Fibroblast of mammary gland (primary cell): ENCODE results near the gene ALAD.

Experiments
- DNase-seq: peaks from one replicate; pipeline ENCODE4 v3.0.0-alpha.2; 2010; ENCODE audit warnings: low read depth
- H3K4me3 ChIP-seq: 2 replicates; pipeline ENCODE4 v1.5.1; 2011; ENCODE audit warnings: low read depth, mild to moderate bottlenecking, low read length, moderate library complexity; ENCODE audit not compliant: control insufficient read depth
- TF ChIP-seq, protein P1 (sequence below): conservative IDR thresholded peaks from 2 replicates; pipeline ENCODE4 v1.5.1; 2011; ENCODE audit warnings: low read depth, low read length, inconsistent platforms; ENCODE audit not compliant: control insufficient read depth, insufficient read depth

The ALAD gene

DNA sequence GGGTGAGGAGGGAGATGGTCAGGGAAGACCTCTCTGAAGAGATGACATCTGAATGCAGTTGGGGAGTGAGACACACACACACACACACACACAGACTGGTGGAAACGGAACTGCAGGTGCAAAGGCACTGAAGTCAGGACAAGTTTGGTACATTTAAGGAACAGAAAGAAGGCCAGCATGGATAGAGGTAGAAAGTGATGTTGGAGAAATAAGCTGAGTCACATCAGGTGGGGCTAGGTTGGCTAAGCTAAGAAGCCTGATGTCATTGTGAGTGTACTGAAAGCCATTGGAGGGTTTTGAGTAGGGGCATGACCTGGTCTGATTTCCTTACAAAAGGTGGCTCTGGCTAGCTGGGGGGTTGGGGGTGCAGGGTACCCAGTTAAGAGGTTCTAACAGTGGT lies 48.7 kb downstream of the ALAD start:
- TF ChIP-seq, protein P1, sequence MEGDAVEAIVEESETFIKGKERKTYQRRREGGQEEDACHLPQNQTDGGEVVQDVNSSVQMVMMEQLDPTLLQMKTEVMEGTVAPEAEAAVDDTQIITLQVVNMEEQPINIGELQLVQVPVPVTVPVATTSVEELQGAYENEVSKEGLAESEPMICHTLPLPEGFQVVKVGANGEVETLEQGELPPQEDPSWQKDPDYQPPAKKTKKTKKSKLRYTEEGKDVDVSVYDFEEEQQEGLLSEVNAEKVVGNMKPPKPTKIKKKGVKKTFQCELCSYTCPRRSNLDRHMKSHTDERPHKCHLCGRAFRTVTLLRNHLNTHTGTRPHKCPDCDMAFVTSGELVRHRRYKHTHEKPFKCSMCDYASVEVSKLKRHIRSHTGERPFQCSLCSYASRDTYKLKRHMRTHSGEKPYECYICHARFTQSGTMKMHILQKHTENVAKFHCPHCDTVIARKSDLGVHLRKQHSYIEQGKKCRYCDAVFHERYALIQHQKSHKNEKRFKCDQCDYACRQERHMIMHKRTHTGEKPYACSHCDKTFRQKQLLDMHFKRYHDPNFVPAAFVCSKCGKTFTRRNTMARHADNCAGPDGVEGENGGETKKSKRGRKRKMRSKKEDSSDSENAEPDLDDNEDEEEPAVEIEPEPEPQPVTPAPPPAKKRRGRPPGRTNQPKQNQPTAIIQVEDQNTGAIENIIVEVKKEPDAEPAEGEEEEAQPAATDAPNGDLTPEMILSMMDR, result no peak
- no peak overlapping the region for H3K4me3 ChIP-seq
- DNase-seq, result no peak

DNA sequence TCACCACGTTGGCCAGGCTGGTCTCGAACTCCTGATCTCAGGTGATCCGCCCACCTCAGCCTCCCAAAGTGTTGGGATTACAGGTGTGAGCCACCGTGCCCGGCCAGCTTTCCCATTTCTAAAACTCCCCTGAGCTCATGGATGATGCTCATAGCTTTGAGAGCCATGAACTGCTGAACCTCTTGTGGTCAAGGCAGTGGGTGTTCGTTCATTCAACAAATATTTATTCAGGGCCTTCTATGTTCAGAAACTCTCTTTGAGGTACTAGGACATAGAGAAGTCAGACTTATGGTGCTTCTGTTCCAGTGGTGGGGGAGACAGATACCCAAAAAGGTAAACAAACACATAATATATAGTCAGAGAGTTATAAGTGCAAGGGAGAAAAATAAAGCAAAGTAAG lies 49.1 kb downstream of the ALAD start:
- TF ChIP-seq, protein P1, result no peak
- no peak for DNase-seq

DNA sequence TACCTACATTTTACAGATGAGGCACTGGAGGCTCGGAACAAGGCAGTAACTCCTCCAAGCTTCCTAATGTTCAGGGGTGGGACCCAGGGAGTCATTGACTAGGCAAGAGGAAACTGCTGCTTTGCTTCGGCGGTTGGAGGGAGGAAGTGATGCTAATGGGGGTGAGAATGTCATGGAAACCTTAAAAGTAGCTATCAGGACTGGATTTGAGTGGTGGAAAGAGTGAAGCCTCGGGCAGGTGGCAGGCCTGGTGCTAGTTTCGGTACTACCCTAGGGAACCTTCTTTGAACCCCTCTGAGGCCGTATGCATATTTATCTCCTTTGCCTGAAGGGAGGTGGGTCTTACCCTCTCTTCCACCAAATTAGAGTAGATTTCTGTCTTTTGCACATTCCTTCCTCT lies 50.1 kb downstream of the ALAD start:
- DNase-seq, result no peak
- TF ChIP-seq, protein P1, result no peak
- no peak overlapping the region for H3K4me3 ChIP-seq

More for the DNA sequence above, 49.1 kb downstream of the ALAD start:
- no peak overlapping the region for H3K4me3 ChIP-seq

DNA sequence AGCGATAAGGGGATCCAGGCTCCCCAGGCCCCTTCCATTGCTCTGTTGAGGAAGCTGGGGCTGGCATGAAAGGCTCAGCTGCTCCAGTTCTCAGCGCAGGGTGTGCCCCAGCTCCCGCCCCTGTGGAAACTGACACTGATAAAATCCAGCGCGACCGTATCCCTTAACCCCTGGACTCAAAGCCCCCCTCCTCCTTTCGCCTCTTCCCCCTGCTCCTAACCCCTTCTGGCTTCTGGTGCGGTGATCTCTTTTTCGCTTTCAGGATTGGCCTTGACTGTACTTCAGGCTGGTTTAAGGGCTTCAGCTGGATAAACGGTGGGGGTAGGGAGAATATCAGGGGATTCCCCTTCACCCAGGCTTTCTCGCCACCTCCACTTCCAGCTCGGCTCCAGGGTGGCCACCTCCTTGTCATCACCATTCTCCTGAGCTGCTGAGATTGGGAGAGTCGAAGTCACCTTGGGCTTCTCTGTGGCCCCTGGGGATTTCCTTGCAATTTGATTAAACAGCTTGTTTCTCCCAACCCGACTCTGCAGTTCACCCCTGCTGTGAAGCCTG lies 50.9 kb downstream of the ALAD start:
- DNase-seq, result no peak
- H3K4me3 ChIP-seq, result no peak overlapping the region
- TF ChIP-seq, protein P1, result no peak

DNA sequence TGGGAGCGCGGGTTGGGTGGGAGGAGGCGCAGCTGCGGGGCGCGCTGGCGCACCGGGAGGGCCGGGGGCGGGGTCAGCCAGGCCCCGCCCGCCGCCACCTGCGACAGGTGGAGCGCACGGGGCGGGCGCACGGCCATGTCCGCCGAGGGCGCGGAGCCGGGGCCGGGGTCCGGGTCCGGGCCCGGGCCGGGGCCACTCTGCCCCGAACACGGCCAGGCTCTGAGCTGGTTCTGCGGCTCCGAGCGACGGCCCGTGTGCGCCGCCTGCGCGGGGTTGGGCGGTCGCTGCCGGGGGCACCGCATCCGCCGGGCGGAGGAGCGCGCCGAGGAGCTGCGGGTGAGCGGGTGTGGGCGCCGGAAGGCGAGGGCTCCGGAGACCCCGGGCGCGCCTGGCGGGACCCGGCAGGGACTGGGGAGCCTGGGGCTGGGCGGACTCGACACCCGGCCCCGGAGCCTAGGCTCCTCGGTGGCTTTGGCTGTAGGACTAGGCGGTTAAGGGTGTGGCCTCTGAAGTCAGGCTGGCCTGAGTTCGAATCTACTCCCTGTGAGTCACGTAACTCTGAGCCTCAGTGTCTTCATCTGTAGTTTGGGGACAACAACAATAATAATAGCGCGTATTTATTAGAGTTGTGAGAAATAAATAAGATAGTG lies 51.5 kb downstream of the ALAD start, which contains the start of gene BSPRY:
TSS of gene BSPRY (plus strand) at position 97 of the 650 bp plus-strand sequence. CDS start at position 136, 39 bp downstream.
- no peak for DNase-seq
- TF ChIP-seq, protein P1, result no peak
- no peak within 1 kb of the TSS for H3K4me3 ChIP-seq

DNA sequence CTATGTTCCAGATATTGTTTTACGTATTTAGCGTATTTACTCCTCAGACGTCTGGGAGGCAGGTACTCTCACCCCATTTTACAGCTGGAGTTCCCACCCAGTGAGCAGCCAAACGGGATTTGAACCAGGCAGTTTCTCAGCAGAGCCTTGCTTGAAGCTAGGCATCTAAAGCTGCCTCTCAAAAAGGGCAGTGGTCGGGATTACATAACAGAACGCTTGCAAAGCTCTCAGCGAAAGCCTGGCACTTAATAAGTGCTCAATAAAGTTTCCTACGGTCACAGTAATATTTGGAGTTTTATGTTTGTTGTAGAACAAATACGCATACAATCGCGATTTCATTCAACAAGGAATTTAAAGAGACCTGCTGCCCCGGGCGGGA lies 52.0 kb downstream of the ALAD start:
- DNase-seq, result no peak
- no peak overlapping the region for H3K4me3 ChIP-seq
- TF ChIP-seq, protein P1, result no peak
